Kidney epithelial cell (primary cell): ENCODE results near the gene PBXIP1. TPM values are rescaled to one million over a fixed set of nuclear protein-coding genes. Genes with fewer than 3 reads are reported as not detected.

ENCODE experiments used
- DNase-seq: peaks from one replicate; pipeline ENCODE4 v3.0.0-alpha.2; 2010; ENCODE audit warnings: low read depth
- H3K27me3 ChIP-seq: 2 replicates; pipeline ENCODE4 v1.6.0; 2011; ENCODE audit warnings: low read length; ENCODE audit not compliant: control insufficient read depth, insufficient read depth
- H3K36me3 ChIP-seq: 2 replicates; pipeline ENCODE4 v1.5.1; 2011; ENCODE audit warnings: low read length; ENCODE audit not compliant: control insufficient read depth, insufficient read depth
- H3K4me3 ChIP-seq: 2 replicates; pipeline ENCODE4 v1.5.1; 2011; ENCODE audit warnings: low read depth, mild to moderate bottlenecking, control low read depth, low read length
- CTCF ChIP-seq: IDR thresholded peaks from 2 replicates; pipeline ENCODE4 v1.5.1; 2011; ENCODE audit warnings: mild to moderate bottlenecking, moderate library complexity, low read length, control low read depth, inconsistent platforms; ENCODE audit not compliant: insufficient read depth, poor library complexity, severe bottlenecking
- total RNA-seq: library from RNA; depleted of rRNA; stranded (reverse); fragments of >200 nt; gene quantifications from 2 replicates; pipeline ENCODE4 v1.2.3, GENCODE V29; 2015

The PBXIP1 gene
- total RNA-seq, 1 donor from 2014 or later: 102 TPM

DNA sequence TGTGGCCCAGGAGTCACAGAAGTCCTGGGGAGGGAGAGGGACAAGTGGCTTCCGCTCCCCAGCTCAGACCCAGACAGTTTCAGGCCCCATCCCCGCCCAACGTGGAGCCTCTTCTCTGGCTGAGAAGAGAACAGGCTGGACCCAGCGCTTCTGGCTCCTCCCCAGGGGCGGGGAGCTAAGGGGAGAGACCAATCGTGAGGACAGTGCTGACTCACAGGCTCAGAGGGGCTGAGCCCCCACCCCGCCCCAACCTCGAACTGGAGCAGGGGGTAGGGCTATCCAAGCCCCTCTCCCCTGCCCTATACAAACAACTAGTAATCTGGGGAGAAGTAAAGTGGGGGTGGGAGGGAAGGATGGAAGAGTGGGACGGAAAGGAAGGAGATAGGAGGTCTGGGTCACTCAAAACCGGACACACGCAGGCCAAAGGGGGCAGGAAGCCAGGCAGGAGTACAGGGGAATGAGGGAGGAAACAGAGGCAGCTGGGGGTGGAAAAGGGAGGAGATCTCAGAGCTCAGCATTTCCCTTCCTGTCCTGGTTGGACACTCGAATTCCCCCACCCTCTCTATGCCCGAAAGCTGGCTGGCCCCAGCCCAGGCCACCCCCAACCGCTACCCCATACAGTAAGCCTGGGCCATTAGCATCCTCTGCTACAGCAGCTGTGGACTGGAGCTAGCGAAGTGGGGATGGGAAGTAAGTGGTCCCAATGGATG lies 14.9 kb upstream of the PBXIP1 start, which contains the start of gene SHC1:
Gene SHC1, minus strand, starts transcription at position 117 of the 710 bp plus-strand sequence. CDS start 221 bp downstream, outside the sequence.
- no peak for TF ChIP-seq CTCF
- Histone ChIP-seq H3K36me3 (peaks cover 4% of the 10 kb centered on the region), H3K27me3 (no peaks in the 10 kb centered on the region), H3K4me3 (peak within 1 kb of the TSS; percentile 50)
- DNase-seq: peak; percentile 70

DNA sequence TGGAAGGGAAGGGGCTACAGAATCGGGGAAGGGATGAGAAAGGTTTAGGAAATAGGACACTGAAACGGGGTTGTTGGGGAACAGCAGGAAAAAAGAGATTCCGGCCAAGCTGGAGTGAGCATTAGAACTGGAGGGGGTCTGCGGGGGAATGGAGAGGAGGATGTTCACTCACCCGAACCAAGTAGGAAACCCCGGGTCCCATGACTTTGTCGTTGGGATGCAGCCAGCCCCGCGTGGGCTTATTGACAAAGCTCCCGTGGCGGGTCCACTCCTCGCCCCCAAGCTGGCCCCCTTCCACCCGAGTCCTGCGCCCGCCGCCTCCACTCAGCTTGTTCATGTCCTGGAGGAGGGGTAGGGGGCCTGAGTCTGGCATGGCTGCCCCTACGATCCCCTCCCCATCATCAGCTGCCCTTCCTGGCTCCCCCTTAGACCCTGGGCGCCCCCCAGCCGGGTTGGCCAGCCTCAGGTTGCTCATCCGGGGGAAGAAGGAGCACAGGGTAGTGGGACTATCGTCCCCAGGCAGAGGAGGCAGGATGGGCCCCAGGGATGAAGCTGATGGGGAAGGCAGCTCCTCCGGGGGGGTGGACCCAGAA lies 14.1 kb upstream of the PBXIP1 start:
- no peak for DNase-seq
- TF ChIP-seq CTCF: no peak
- Histone ChIP-seq H3K27me3 (no peaks in the 10 kb centered on the region), H3K4me3 (peak overlapping the region; percentile 50), H3K36me3 (peaks cover 6% of the 10 kb centered on the region)

GRCh38 chr1:154969246-154969645 lies 13.3 kb upstream of the PBXIP1 start:
- peak overlapping the region; percentile 50 for H3K4me3 ChIP-seq
- peaks cover 7% of the 10 kb centered on the region for H3K36me3 ChIP-seq
- TF ChIP-seq CTCF: no peak
- no peak for DNase-seq
- H3K27me3 ChIP-seq: no peaks in the 10 kb centered on the region

- Histone ChIP-seq H3K27me3 (no peaks in the 10 kb centered on the region), H3K36me3 (peaks cover 7% of the 10 kb centered on the region), H3K4me3 (peak overlapping the region; percentile 50)
- no peak for TF ChIP-seq CTCF
- DNase-seq: no peak
These were observed 12.8 kb upstream of the PBXIP1 start for GRCh38 chr1:154968731-154969130.

GRCh38 chr1:154967331-154967950 lies 11.5 kb upstream of the PBXIP1 start:
- H3K36me3 ChIP-seq: peaks cover 7% of the 10 kb centered on the region
- no peak overlapping the region for H3K4me3 ChIP-seq
- no peak for DNase-seq
- no peaks in the 10 kb centered on the region for H3K27me3 ChIP-seq
- no peak for TF ChIP-seq CTCF

DNA sequence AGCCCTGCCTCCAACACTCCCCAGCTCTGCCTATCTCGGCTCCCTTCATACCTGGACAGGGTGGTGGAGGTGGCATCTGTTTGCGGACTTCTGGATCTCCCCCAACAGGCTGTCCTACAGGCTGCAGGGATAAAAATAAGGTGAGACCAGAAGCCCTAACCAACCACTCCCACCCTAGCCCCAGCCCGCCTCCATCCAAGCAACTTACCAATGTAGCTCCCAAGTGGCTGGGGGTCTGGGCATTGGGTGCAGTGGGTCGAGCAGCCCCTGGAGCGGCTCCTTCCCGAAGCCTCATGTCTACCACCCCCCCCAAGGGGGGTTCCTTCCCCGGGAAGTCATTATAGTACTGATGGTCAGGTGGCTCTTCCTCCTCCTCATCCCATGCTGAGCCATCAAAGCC lies 10.2 kb upstream of the PBXIP1 start:
- no peak overlapping the region for H3K4me3 ChIP-seq
- H3K36me3 ChIP-seq: peaks cover 7% of the 10 kb centered on the region
- DNase-seq: no peak
- no peaks in the 10 kb centered on the region for H3K27me3 ChIP-seq
- TF ChIP-seq CTCF: no peak
